Muscle of back (tissue), 13 donors: ENCODE results near the gene DENND6B. TPM values are rescaled to one million over a fixed set of nuclear protein-coding genes. Genes with fewer than 3 reads are reported as not detected.
A peak's percentile ranks its signal among the peaks of the same experiment; 100 is the strongest.
"Not testable (repeated sequence)": the region's sequence is repeated elsewhere in the genome, so short reads cannot be mapped to it uniquely, and the experiment has no call there.

Source experiments
- DNase-seq, 3 donors: peaks; one replicate each; pipeline versions ENCODE4 v3.0.0 to v3.0.0-alpha.2; 2013
- long read RNA-seq, 9 donors: transcript quantifications; one replicate each; lab custom pipeline, GENCODE V29; 2026
- polyA plus RNA-seq, 10 donors: library from polyadenylated mRNA; unstranded; fragments of 120-200 nt; gene quantifications; one replicate each; pipeline ENCODE4 v1.2.1, GENCODE V29; 2013; ENCODE audit not compliant: insufficient read length in 10 of 10

Gene DENND6B
- polyA plus RNA-seq: 1 to 10 TPM; 3.3 to 7.7 (median 4.6) TPM
- long read RNA-seq, donor 1: 0 reads
- long read RNA-seq, donor 2: 0 reads
- long read RNA-seq, donor 3: 0 reads
- long read RNA-seq, donor 4: 0 reads
- long read RNA-seq, donor 5: 0 reads
- long read RNA-seq, donor 6: 0 reads
- long read RNA-seq, donor 7: 0 reads
- long read RNA-seq, donor 8: 0 reads
- long read RNA-seq, donor 9: 0 reads

GRCh38 chr22:50326956-50327710 lies at the start of gene DENND6B:
DENND6B (minus strand) TSS chr22:50327012; CDS start chr22:50326988, 24 bp downstream.
- DNase-seq: peak; percentile 85 to 94 (median 92)

GRCh38 chr22:50376085-50376651 lies 49.4 kb upstream of the DENND6B start:
- no peak for DNase-seq

- DNase-seq: no peak
Observed at GRCh38 chr22:50371101-50371648, 44.4 kb upstream of the DENND6B start.

GRCh38 chr22:50367778-50368500 lies 41.1 kb upstream of the DENND6B start:
- no peak for DNase-seq

- DNase-seq: not testable (repeated sequence)
Observed at GRCh38 chr22:50363803-50364194, 37.0 kb upstream of the DENND6B start.

- DNase-seq: no peak
Observed at GRCh38 chr22:50363166-50363802, 36.5 kb upstream of the DENND6B start.

GRCh38 chr22:50361688-50362087 lies 34.9 kb upstream of the DENND6B start:
- DNase-seq: no peak

GRCh38 chr22:50361222-50361621 lies 34.4 kb upstream of the DENND6B start:
- no peak for DNase-seq

- no peak for DNase-seq
Observed at GRCh38 chr22:50360578-50360977, 33.8 kb upstream of the DENND6B start.

- no peak for DNase-seq
Observed at GRCh38 chr22:50357756-50358155, 30.9 kb upstream of the DENND6B start.

- no peak for DNase-seq
Observed at GRCh38 chr22:50357222-50357621, 30.4 kb upstream of the DENND6B start.

GRCh38 chr22:50356186-50356585 lies 29.4 kb upstream of the DENND6B start:
- DNase-seq: no peak

- no peak for DNase-seq
Observed at GRCh38 chr22:50348058-50348457, 21.2 kb upstream of the DENND6B start.

GRCh38 chr22:50347157-50347556 lies 20.3 kb upstream of the DENND6B start:
- no peak for DNase-seq

GRCh38 chr22:50346470-50346869 lies 19.7 kb upstream of the DENND6B start:
- DNase-seq: no peak

- DNase-seq: peak in 1 of 3 donors; percentile 1
Observed at GRCh38 chr22:50343541-50343935, 16.7 kb upstream of the DENND6B start.

GRCh38 chr22:50342651-50343540 lies 16.1 kb upstream of the DENND6B start, which contains the start of gene PPP6R2:
PPP6R2 (plus strand) TSS chr22:50343327; CDS start chr22:50393909, 50,582 bp downstream.
- DNase-seq: peak; percentile 67 to 86 (median 81)

GRCh38 chr22:50341977-50342650 lies 15.3 kb upstream of the DENND6B start:
- peak; percentile 87 to 93 (median 90) for DNase-seq
